A549 (cell line): ENCODE data around the gene CNOT6. TPM values are rescaled to one million over a fixed set of nuclear protein-coding genes. Genes with fewer than 3 reads are reported as not detected.

Experiments used
- ATAC-seq, 2 experiments: fragments of 200-7000 bp in 1 of 2; fragments of >200 bp in 1 of 2; cut with Nextera tagmentation in 1 of 2; cut with Tn5 transposase in 1 of 2; 3 replicates each; pipeline versions ENCODE4 v1.8.0 to v1.9.1; 2018 to 2020; ENCODE audit warnings: mild to moderate bottlenecking in 1 of 2, moderate library complexity in 1 of 2
- CTCF ChIA-PET: fragments of 300-600 bp; sonication (Branson Sonifier 250); formaldehyde crosslinking; extraction: SDS; loops from one replicate; lab custom pipeline; 2021; ENCODE audit warnings: antibody characterized with exemption, inconsistent platforms; lab: Yijun Ruan, JAX
- POLR2A ChIA-PET: fragments of 350-600 bp; formaldehyde crosslinking; extraction: SDS; loops from one replicate; lab custom pipeline; 2021; ENCODE audit warnings: antibody characterized with exemption, inconsistent platforms; lab: Yijun Ruan, JAX
- DNase-seq, 2 experiments: peaks; one replicate each; pipeline versions ENCODE4 v3.0.0 to v3.0.0-alpha.2; 2011 to 2016; ENCODE audit warnings: low read depth in 1 of 2, low spot score in 1 of 2
- FAIRE-seq: peaks from 2 replicates; lab custom pipeline; 2011; peaks lifted over from hg19 to GRCh38; lab: Jason Lieb, UNC
- H3K27ac ChIP-seq, 2 experiments: fragments of >200 bp; sonication (Bioruptor Twin); formaldehyde crosslinking; 3 replicates each; pipeline ENCODE4 v1.5.1; 2016 to 2017
- H3K4me1 ChIP-seq: fragments of >200 bp; sonication (Bioruptor Twin); formaldehyde crosslinking; 3 replicates; pipeline ENCODE4 v1.6.1; 2016
- H3K4me2 ChIP-seq: fragments of >200 bp; sonication (Bioruptor Twin); formaldehyde crosslinking; 3 replicates; pipeline ENCODE4 v1.6.1; 2016
- H3K4me3 ChIP-seq: fragments of >200 bp; sonication (Bioruptor Twin); formaldehyde crosslinking; 3 replicates; pipeline ENCODE4 v1.5.1; 2016
- H3K9me3 ChIP-seq: fragments of >200 bp; sonication (Bioruptor Twin); formaldehyde crosslinking; 3 replicates; pipeline ENCODE4 v1.6.1; 2016
- BCL3 ChIP-seq: fragments of >200 bp; sonication (Bioruptor Twin); formaldehyde crosslinking; IDR thresholded peaks from 3 replicates; pipeline ENCODE4 v1.6.1; 2016
- CBX2 ChIP-seq: fragments of 200-600 bp; sonication (generic); IDR thresholded peaks from 2 replicates; pipeline ENCODE4 v1.6.1; 2016; ENCODE audit warnings: low read depth, mild to moderate bottlenecking, borderline replicate concordance
- CEBPB ChIP-seq, 2 experiments: fragments of >200 bp in 1 of 2; sonication (Bioruptor Twin) in 1 of 2; formaldehyde crosslinking in 1 of 2; IDR thresholded peaks; 2 replicates each; pipeline ENCODE4 v1.6.1; 2012 to 2016
- CTCF ChIP-seq: fragments of >200 bp; sonication (Bioruptor Twin); formaldehyde crosslinking; IDR thresholded peaks from 3 replicates; pipeline ENCODE4 v1.5.1; 2016
- EHF ChIP-seq: fragments of 250-450 bp; sonication (Bioruptor Pico); IDR thresholded peaks from 2 replicates; pipeline ENCODE4 v1.5.0; 2020; ENCODE audit warnings: mild to moderate bottlenecking
- EHMT2 ChIP-seq: fragments of 200-600 bp; sonication (generic); IDR thresholded peaks from 2 replicates; pipeline ENCODE4 v1.6.1; 2016; ENCODE audit warnings: antibody characterized with exemption, low read depth, mild to moderate bottlenecking, moderate library complexity
- FOSL2 ChIP-seq, 2 experiments: fragments of 450-650 bp in 1 of 2; fragments of >200 bp in 1 of 2; sonication (Bioruptor Twin) in 1 of 2; formaldehyde crosslinking; IDR thresholded peaks; 2 replicates each; pipeline versions ENCODE4 v1.5.0 to v1.6.1; 2016 to 2020; ENCODE audit warnings: mild to moderate bottlenecking in 1 of 2, moderate library complexity in 1 of 2
- FOXS1 ChIP-seq: fragments of 250-450 bp; sonication (Bioruptor Pico); IDR thresholded peaks from 2 replicates; pipeline ENCODE4 v1.5.0; 2020; ENCODE audit warnings: mild to moderate bottlenecking, moderate library complexity
- GATA3 ChIP-seq: IDR thresholded peaks from 2 replicates; pipeline ENCODE4 v1.6.1; 2012; ENCODE audit warnings: borderline replicate concordance
- HDAC2 ChIP-seq: fragments of 200-600 bp; sonication (generic); IDR thresholded peaks from 2 replicates; pipeline ENCODE4 v1.6.1; 2016
- HES2 ChIP-seq: fragments of >200 bp; sonication (Bioruptor Twin); formaldehyde crosslinking; IDR thresholded peaks from 2 replicates; pipeline ENCODE4 v1.6.1; 2016
- HEYL ChIP-seq: fragments of 250-450 bp; sonication (Bioruptor Pico); IDR thresholded peaks from 2 replicates; pipeline ENCODE4 v1.8.0; 2021; ENCODE audit warnings: mild to moderate bottlenecking, moderate library complexity
- HMGXB4 ChIP-seq: fragments of 250-450 bp; sonication (Bioruptor Pico); IDR thresholded peaks from 2 replicates; pipeline ENCODE4 v1.5.0; 2021; ENCODE audit warnings: mild to moderate bottlenecking, moderate library complexity, borderline replicate concordance
- HOXB5 ChIP-seq: fragments of 250-450 bp; sonication (Bioruptor Pico); IDR thresholded peaks from 2 replicates; pipeline ENCODE4 v1.5.0; 2020; ENCODE audit warnings: mild to moderate bottlenecking, moderate library complexity
- JUN ChIP-seq, 2 experiments: fragments of >200 bp; sonication (Bioruptor Twin); formaldehyde crosslinking; IDR thresholded peaks; 2 replicates in 1 of 2; 3 replicates in 1 of 2; pipeline ENCODE4 v1.6.1; 2016 to 2017
- JUNB ChIP-seq: fragments of >200 bp; sonication (Bioruptor Twin); formaldehyde crosslinking; IDR thresholded peaks from 2 replicates; pipeline ENCODE4 v1.6.1; 2016
- KDM1A ChIP-seq: fragments of 200-600 bp; sonication (generic); IDR thresholded peaks from 2 replicates; pipeline ENCODE4 v1.6.1; 2016; ENCODE audit warnings: low read depth, mild to moderate bottlenecking
- KDM5A ChIP-seq: fragments of 200-600 bp; sonication (generic); IDR thresholded peaks from 2 replicates; pipeline ENCODE4 v1.6.1; 2016; ENCODE audit warnings: antibody characterized with exemption, mild to moderate bottlenecking
- MAX ChIP-seq: IDR thresholded peaks from 2 replicates; pipeline ENCODE4 v1.6.1; 2012
- MAZ ChIP-seq: fragments of 150-350 bp; IDR thresholded peaks from 2 replicates; pipeline ENCODE4 v1.6.1; 2014; ENCODE audit warnings: antibody characterized with exemption, low read depth, low read length, borderline replicate concordance
- NR3C1 ChIP-seq: fragments of >200 bp; sonication (Bioruptor Twin); formaldehyde crosslinking; IDR thresholded peaks from 3 replicates; pipeline ENCODE4 v1.6.1; 2017
- POLR2A ChIP-seq: IDR thresholded peaks from 2 replicates; pipeline ENCODE4 v1.6.1; 2012; ENCODE audit warnings: mild to moderate bottlenecking, low read length
- POLR2AphosphoS2 ChIP-seq: conservative IDR thresholded peaks from 2 replicates; pipeline ENCODE4 v1.6.1; 2012; ENCODE audit warnings: low read length, improper control_type of control experiment, inconsistent platforms
- RAD21 ChIP-seq, 2 experiments: fragments of >200 bp in 1 of 2; sonication (Bioruptor Twin) in 1 of 2; formaldehyde crosslinking in 1 of 2; IDR thresholded peaks in 1 of 2; conservative IDR thresholded peaks in 1 of 2; 2 replicates in 1 of 2; 3 replicates in 1 of 2; pipeline ENCODE4 v1.6.1; 2012 to 2018; ENCODE audit warnings: inconsistent platforms in 1 of 2
- REST ChIP-seq: fragments of 200-600 bp; sonication (generic); IDR thresholded peaks from 2 replicates; pipeline ENCODE4 v1.6.1; 2016; ENCODE audit warnings: antibody characterized with exemption, mild to moderate bottlenecking, moderate library complexity
- RFX5 ChIP-seq: fragments of 450-650 bp; IDR thresholded peaks from 2 replicates; pipeline ENCODE4 v1.7.1; 2014; ENCODE audit warnings: antibody characterized with exemption, mild to moderate bottlenecking, moderate library complexity
- RNF2 ChIP-seq: fragments of 200-600 bp; sonication (generic); IDR thresholded peaks from 2 replicates; pipeline ENCODE4 v1.6.1; 2016; ENCODE audit warnings: low read depth, mild to moderate bottlenecking, antibody characterized with exemption, moderate library complexity, borderline replicate concordance
- SMC3 ChIP-seq: fragments of >200 bp; sonication (Bioruptor Twin); formaldehyde crosslinking; IDR thresholded peaks from 3 replicates; pipeline ENCODE4 v1.6.1; 2018; ENCODE audit warnings: inconsistent platforms
- USF2 ChIP-seq: fragments of 450-650 bp; IDR thresholded peaks from 2 replicates; pipeline ENCODE4 v1.6.1; 2014; ENCODE audit warnings: antibody characterized with exemption
- ZNF302 ChIP-seq: fragments of 250-450 bp; sonication (Bioruptor Pico); IDR thresholded peaks from 2 replicates; pipeline ENCODE4 v1.9.0; 2021; ENCODE audit warnings: inconsistent platforms, mild to moderate bottlenecking, moderate library complexity
- ZSCAN20 ChIP-seq: fragments of 250-450 bp; sonication (Bioruptor Pico); IDR thresholded peaks from 2 replicates; pipeline ENCODE4 v1.8.0; 2022; ENCODE audit warnings: mild to moderate bottlenecking, moderate library complexity
- whole genome bisulfite sequencing: methylation state at CpG from one replicate; pipeline ENCODE4 v1.1.6; 2017; ENCODE audit errors: missing lambda C conversion rate; 5-methylcytosine and 5-hydroxymethylcytosine counted together
- polyA minus RNA-seq: library from RNA; depleted of rRNA, polyadenylated mRNA; stranded (reverse); fragments of >200 nt; gene quantifications from 2 replicates; pipeline ENCODE4 v1.2.3, GENCODE V29; 2011; rRNA and poly(A)+ RNA removed
- polyA plus RNA-seq, 4 experiments: library from polyadenylated mRNA; depleted of rRNA in 3 of 4; stranded (reverse); fragments of >200 nt; fragmentation: RNase III in 1 of 4; extraction: RNeasy Plus Mini Kit Qiagen cat#74134 plus additional on column Dnase treatment in 1 of 4; gene quantifications; 2 replicates in 3 of 4; 3 replicates in 1 of 4; pipeline ENCODE4 v1.2.3, GENCODE V29; 2011 to 2017

Gene CNOT6
- polyA plus RNA-seq (2011; rRNA removed), result 28.5 and 31.9 TPM in 2 replicates
- 11.3 and 14.4 TPM in 2 replicates for polyA plus RNA-seq (2012; cell fraction: cytosol; rRNA removed)
- 6.3 and 7.7 TPM in 2 replicates for polyA plus RNA-seq (2012; cell fraction: nucleus; rRNA removed)
- 16.9 to 18.2 TPM (median 18.1 TPM) in 3 replicates for polyA plus RNA-seq (2017; fragmentation: RNase III; extraction: RNeasy Plus Mini Kit Qiagen cat#74134 plus additional on column Dnase treatment)
- 14.3 and 15.2 TPM in 2 replicates for polyA minus RNA-seq

- FAIRE-seq, result no peak
- CTCF ChIA-PET, result interaction anchor here (1.0 to 2.6 kb wide), 4 partner anchors 11 to 201 kb away, joined by 3 to 9 read pairs (median 5); no protein-coding TSS in a partner anchor
- Histone ChIP-seq H3K4me1 (peaks cover 17% of the 10 kb centered on the region), H3K9me3 (no peaks in the 10 kb centered on the region), H3K4me2 (peak within 1 kb of the TSS; percentile 94), H3K4me3 (peak within 1 kb of the TSS; percentile 63), H3K27ac (peak within 1 kb of the TSS; percentile 90 to 97)
- WGBS, result 4% methylated on average over 33 of the region's 56 CpGs
- peak; percentile 93 to 95 for ATAC-seq
- POLR2A ChIA-PET, result interaction anchor here (1.0 kb wide), 1 partner anchor 9 kb away, joined by 3 read pairs; no protein-coding TSS in a partner anchor
- DNase-seq, result peak; percentile 86 to 95
- TF ChIP-seq HOXB5 (CRISPR knock-in tag), result no peak
- peak; percentile 90 for TF ChIP-seq MAX
- TF ChIP-seq CTCF, result no peak
- TF ChIP-seq HMGXB4 (CRISPR knock-in tag), result no peak
- no peak for TF ChIP-seq CEBPB (IDR thresholded peaks at IDR 0.05)
- TF ChIP-seq FOXS1 (CRISPR knock-in tag), result no peak
- TF ChIP-seq RFX5, result no peak
- no peak for TF ChIP-seq ZSCAN20 (CRISPR knock-in tag)
- TF ChIP-seq SMC3, result 0 out of 3 replicates have a peak, but pooled peaks have one; percentile 5
- TF ChIP-seq POLR2A, result peak; percentile 32
- TF ChIP-seq RAD21 (conservative IDR thresholded peaks at IDR 0.05 in 1 of 2, IDR thresholded peaks at IDR 0.05 in 1 of 2), result no peak
- no peak for TF ChIP-seq KDM5A
- TF ChIP-seq JUN (IDR thresholded peaks at IDR 0.05), result peak; percentile 72 to 90; a peak in 3 of 5 replicates
- no peak for TF ChIP-seq EHF (CRISPR knock-in tag)
- TF ChIP-seq KDM1A, result 0 out of 2 replicates have a peak, but pooled peaks have one; percentile 6
- no peak for TF ChIP-seq CBX2
- TF ChIP-seq JUNB, result no peak
- TF ChIP-seq POLR2AphosphoS2, result no peak
- TF ChIP-seq HEYL, result no peak
- TF ChIP-seq GATA3, result peak; percentile 91
- TF ChIP-seq MAZ, result no peak
- TF ChIP-seq REST, result no peak
- TF ChIP-seq HDAC2, result no peak
- peak; percentile 32; the same call in 1 of the 3 replicates for TF ChIP-seq BCL3
- TF ChIP-seq USF2, result no peak
- TF ChIP-seq EHMT2, result no peak
- no peak for TF ChIP-seq RNF2
- no peak for TF ChIP-seq FOSL2 (IDR thresholded peaks at IDR 0.05)
- TF ChIP-seq FOSL2 (CRISPR knock-in tag; IDR thresholded peaks at IDR 0.05), result no peak
- no peak for TF ChIP-seq ZNF302 (CRISPR knock-in tag)
- no peak for TF ChIP-seq HES2
- TF ChIP-seq NR3C1, result no peak
Observed at GRCh38 chr5:180494060-180494509, at the start of gene CNOT6. Gene CNOT6 (plus strand): TSS chr5:180494379. CDS start chr5:180529277, 34,898 bp downstream.
